ENCODE results near the gene MMAB.

The MMAB gene

GRCh38 chr12:109581856-109582255, 8.6 kb upstream of the MMAB start:
- peak; percentile 57 for DNase-seq

GRCh38 chr12:109581334-109581691, 8.0 kb upstream of the MMAB start:
- no peak for DNase-seq

GRCh38 chr12:109580684-109581333, 7.5 kb upstream of the MMAB start:
- DNase-seq: no peak

GRCh38 chr12:109580272-109580671, 7.0 kb upstream of the MMAB start:
- no peak for DNase-seq

- no peak for DNase-seq
Observed at GRCh38 chr12:109579639-109580038, 6.3 kb upstream of the MMAB start.

GRCh38 chr12:109578330-109578927, 5.1 kb upstream of the MMAB start:
- DNase-seq: no peak

- DNase-seq: no peak
Observed at GRCh38 chr12:109577311-109577710, 4.0 kb upstream of the MMAB start.

GRCh38 chr12:109575683-109576082, 2.4 kb upstream of the MMAB start:
- DNase-seq: no peak

GRCh38 chr12:109573914-109574244, 575 bp upstream of the MMAB start:
- DNase-seq: no peak

GRCh38 chr12:109572506-109572845, 828 bp downstream of the MMAB start:
- DNase-seq: no peak

GRCh38 chr12:109571773-109572505, 1.4 kb downstream of the MMAB start:
- DNase-seq: no peak

- no peak for DNase-seq
Observed at GRCh38 chr12:109568486-109568885, 4.8 kb downstream of the MMAB start.

- no peak for DNase-seq
Observed at GRCh38 chr12:109567967-109568366, 5.3 kb downstream of the MMAB start.

GRCh38 chr12:109567296-109567695, 6.0 kb downstream of the MMAB start:
- no peak for DNase-seq

GRCh38 chr12:109566424-109566823, 6.9 kb downstream of the MMAB start:
- no peak for DNase-seq

- no peak for DNase-seq
Observed at GRCh38 chr12:109563291-109564284, 9.7 kb downstream of the MMAB start.

GRCh38 chr12:109562871-109563270, 10.4 kb downstream of the MMAB start:
- no peak for DNase-seq

- no peak for DNase-seq
Observed at GRCh38 chr12:109561711-109562030, 11.6 kb downstream of the MMAB start.

- DNase-seq: no peak
Observed at GRCh38 chr12:109560867-109561710, 12.2 kb downstream of the MMAB start.

- no peak for DNase-seq
Observed at GRCh38 chr12:109559601-109560000, 13.7 kb downstream of the MMAB start.

GRCh38 chr12:109559200-109559505, 14.2 kb downstream of the MMAB start:
- DNase-seq: no peak

- DNase-seq: no peak
Observed at GRCh38 chr12:109558374-109559199, 14.7 kb downstream of the MMAB start.
